NCI-H1092 (cell line): Measurements from ENCODE around the gene RAB6B.
"Not testable (repeated sequence)": the region's sequence is repeated elsewhere in the genome, so short reads cannot be mapped to it uniquely, and the experiment has no call there.

Source experiments
- DNase-seq: peaks from one replicate; lab custom pipeline; 2025; lab: John Stamatoyannopoulos, UW

The RAB6B gene

GRCh38 chr3:133812872-133813271 is 82.8 kb downstream of the RAB6B start:
- DNase-seq: no peak

DNA sequence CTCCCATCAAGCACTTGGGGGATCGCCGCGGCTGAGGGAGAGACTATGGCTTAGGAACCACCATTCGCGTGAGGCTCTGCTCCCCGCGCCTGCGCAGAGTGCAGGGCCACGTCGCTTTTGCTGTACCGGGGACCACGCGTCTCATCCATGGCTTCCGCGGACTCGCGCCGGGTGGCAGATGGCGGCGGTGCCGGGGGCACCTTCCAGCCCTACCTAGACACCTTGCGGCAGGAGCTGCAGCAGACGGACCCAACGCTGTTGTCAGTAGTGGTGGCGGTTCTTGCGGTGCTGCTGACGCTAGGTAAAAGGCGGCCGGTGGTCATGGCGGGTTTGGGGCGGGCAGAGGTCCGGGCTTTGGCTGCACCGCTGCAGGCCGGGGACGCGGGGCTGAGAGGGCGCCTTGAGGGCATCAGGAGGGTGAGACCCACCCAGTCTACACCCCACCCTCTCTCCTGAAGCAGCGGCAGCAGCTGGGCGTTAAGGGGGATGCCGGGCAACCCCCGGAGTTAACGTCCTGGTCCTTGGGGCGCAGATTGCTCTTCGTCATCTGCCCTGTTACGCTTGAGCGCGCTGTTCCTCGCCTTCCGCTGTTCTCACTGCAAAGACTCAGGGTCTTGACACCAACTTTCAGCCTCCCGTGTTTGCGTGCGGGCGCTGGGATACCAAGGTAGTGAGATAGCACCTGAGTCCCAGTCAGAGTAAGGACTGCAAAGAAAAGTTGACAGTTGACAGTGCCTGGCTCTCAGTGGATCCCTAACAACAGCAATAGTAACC is 89.8 kb downstream of the RAB6B start, which contains the start of gene SRPRB:
Gene SRPRB, plus strand, starts transcription at position 114 of the 774 bp plus-strand sequence. Its CDS starts 34 bp downstream, at position 148.
- DNase-seq: peak; percentile 95

GRCh38 chr3:133805384-133805701 is 90.3 kb downstream of the RAB6B start:
- DNase-seq: no peak

GRCh38 chr3:133804896-133805295 is 90.8 kb downstream of the RAB6B start:
- DNase-seq: no peak

GRCh38 chr3:133803469-133803868 is 92.2 kb downstream of the RAB6B start:
- no peak for DNase-seq

DNA sequence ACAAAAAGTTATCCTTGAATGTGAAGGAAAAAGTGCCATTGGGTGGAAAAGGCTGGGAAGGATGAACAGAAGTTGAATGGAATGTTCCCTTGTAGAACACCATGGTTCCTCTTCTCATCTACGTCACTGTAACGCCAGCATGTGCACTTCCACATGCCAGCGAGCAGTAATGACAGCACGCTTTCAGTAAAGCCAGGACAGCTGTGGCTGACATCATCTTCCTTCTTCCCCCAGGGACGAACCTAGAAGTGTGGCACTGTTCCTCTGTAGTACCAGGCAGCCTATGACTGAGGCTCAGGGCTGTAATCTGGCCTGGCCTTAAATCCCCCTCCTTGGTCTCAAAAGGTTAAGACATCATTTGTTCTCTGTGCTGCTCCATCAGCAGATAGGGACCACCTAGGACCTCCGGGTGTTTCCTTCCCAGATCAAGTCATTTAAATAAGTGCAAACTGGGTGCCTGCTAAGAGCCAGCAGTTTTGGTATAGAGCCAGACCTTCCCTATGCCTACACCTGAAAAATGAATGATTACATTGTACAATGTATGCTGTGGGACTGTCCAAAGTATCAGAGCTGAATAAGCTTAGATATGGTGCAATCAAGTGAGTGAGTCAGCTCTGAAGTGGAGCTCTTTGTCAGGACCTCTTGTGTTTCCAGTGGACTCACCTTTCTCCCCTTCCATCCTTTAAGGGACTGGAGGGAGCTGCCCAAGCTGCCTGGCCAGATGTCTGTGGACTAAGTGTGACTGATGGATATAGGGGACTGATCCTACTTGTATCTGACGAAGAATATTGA is 95.7 kb downstream of the RAB6B start:
- no peak for DNase-seq

DNA sequence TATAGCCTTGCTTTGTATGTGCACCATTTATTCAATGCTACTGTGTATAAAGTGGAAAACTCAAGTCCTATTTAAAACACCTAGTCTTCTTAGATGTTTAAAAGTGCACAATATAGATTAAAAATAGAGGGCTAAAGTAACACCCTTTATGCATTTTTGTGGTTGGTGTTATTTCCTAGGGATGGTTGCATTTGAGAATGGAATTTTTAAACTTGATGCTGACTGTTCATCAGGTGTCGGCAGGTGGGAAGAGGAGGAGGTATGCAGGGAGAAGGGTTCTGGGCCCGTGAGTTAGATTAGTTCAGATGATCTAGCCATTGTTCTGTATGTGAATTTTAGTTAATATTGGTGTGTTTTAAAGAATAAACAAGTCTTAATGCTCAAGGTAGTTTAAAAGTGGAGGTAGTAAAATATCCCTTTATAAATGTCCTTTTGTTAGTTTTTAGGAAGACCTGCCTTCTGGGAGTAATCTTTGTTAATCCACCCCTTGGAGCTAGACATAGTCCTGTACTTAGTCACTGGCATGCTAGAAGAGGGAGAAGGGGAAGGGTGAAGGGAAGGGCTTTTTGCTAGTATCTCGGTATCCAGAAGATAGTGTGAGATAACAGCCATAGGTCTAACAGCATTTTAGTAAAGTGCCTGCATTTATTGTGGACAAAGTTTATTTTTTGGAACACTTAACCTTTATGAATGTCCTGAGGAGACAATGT is 98.1 kb downstream of the RAB6B start:
- no peak for DNase-seq

- no peak for DNase-seq
These were observed 103.4 kb downstream of the RAB6B start for GRCh38 chr3:133792171-133792763.

DNA sequence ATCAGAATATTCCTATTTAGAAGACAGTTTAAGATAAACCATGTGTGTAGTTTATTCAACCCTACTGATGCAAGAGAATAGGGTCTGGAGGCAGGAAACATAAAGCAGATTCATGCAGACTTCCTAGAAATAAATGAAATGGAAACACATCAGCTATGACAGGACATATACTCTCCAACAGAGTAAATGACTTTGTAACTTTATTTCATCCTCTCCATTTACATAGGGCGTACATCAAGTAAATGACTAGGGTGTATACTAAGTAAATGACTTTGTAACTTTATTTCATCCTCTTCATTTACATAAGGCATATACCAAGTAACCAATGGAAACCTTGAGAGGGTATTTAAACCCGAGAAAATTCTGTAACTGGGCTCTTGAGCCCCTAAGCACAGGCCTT is 107.7 kb downstream of the RAB6B start:
- DNase-seq: no peak

DNA sequence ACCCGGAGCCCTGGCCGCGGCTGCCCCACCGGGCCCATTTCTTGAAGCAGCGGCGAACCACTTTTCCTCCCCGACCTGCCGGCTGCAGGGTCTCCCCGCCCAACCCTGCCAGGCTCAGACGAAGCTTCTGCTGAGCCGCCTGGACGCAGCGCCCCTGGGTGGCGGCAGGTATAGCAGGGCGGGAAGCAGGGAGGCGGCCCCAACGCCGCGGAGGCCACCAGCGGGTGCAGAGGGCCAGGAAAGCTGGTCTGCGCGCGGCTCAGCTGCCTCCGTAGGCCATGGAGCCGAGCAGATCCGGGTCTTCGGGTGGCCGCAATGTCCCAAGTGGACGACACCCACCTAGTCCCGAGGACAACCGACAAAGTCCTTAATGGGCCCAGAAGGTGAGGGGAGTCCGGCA is 111.9 kb downstream of the RAB6B start:
- no peak for DNase-seq

GRCh38 chr3:133782454-133782853 is 113.2 kb downstream of the RAB6B start:
- DNase-seq: no peak

DNA sequence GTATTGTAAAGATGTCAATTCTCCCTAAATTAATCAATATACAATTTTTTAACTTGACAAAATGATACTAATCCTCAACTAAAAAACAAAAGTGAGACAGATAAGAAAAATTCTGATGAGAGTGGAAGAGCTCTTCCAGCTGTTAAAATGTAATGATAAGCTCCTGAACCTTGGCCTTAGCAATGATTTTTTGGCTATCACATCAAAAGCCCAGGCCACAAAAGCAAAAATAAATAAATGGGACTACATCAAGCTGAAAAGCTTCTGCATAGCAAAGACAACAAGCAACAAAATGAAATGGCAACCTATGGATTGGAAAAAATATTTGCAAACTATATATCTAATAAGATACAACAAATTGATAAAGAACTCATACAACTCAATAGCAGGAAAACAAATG is 114.1 kb downstream of the RAB6B start:
- no peak for DNase-seq

- DNase-seq: not testable (repeated sequence)
These were observed 114.9 kb downstream of the RAB6B start for GRCh38 chr3:133780756-133781155.

DNA sequence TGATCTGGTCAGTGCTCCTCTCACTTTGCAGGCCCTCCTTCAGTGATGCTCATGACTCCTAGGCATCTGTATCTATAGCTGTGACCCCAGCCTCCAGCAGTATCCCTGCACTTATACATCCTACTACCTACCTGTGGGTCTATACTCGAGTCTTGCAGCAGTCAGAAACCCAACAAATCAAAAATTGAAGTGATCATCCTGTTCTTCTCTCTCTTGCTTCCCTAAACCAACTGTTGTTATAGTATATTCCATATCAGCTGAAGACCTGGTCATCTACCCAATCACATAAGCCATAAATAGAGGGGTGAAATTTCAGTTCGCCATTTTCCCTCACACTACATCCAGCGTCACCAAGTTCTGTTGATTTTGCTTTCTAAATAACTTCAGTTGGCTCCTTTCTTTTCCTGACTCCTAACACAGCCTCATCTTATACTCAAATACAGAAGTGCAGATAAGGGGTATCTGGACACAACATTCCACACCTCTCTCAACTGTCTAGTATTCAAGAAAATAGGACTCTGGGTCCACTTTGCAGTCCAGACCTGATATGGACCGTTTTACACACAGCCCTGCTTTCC is 116.0 kb downstream of the RAB6B start:
- DNase-seq: no peak

DNA sequence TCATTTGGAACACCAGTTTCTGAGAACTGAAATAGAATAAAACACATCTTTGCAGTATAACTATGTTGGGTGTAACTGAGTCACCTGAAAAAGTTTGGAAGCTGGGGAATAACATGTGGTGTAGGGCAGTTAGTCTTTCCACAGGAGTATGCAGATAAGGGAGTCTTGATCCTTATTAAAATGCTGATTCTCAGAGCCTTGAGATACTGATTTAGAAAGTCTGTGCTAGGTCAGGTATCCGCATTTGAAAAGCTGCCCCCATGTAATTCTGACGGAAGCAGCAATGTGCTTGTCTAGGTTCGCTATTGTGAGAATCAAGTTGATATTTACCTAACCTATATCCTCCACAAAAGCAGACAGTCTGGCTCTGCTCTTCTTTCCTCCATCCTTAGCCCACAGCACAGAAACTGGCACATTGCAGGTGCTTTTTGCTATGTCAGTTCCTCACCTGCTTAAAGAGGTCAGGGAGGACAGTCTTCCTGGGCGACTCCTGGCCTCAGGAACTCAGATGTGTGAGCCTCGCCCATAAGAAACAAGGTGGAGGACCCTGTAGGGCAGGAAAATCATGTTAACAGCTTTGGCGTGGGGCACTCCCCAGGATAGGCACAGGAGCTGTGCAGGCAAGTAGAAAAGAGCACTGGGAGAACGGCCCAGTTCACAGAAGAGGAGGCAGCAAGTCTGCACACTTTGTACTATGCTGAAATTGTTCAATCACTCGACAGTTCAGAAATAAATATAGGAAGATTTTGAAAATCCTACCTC is 117.7 kb downstream of the RAB6B start:
- DNase-seq: no peak

DNA sequence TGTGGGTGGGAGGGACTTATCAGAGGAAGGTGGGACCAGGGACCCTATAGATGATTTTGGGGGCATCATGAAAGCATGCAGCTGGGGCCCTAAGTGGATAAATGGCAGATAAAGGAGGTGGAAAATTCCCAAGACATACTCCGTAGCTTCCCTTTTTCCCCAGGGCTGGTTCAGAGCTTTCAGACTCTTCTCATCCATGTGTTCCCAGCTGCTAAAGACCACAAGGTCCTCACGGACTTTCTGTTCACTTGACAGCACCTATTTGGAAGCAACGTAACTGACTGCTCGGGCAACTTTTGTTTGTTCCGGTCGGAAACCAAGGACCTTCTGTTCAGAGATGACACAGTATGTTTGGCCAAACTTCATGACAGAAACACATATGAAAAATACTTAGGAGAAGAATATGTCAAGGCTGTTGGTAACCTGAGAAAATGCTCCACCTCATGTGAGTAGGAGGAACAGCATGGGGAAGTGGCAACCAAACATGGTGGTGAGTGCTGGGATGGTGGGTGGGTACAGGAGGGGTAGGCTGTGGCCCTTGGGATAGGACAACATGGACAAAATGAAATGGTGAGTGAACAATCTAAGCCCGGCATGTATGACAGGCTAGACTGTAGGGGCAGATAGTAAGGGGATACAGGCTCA is 118.8 kb downstream of the RAB6B start:
- DNase-seq: no peak

GRCh38 chr3:133775835-133776234 is 119.8 kb downstream of the RAB6B start:
- DNase-seq: no peak

- no peak for DNase-seq
These were observed 120.4 kb downstream of the RAB6B start for GRCh38 chr3:133775309-133775708.
